HG03558 (cell line): ENCODE measurements around the gene POLA2.
"Not testable (repeated sequence)": the region's sequence is repeated elsewhere in the genome, so short reads cannot be mapped to it uniquely, and the experiment has no call there.

Experiments used
- ATAC-seq: cut with Tn5 transposase; IDR thresholded peaks from one replicate; pipeline ENCODE4 v1.9.1; 2021; ENCODE audit warnings: moderate number of reproducible peaks; ENCODE audit not compliant: unreplicated experiment; ENCODE audit errors: extremely low read depth

The POLA2 gene

GRCh38 chr11:65261591-65262380 is at the start of gene POLA2:
Gene POLA2 (plus strand): TSS chr11:65261962. CDS start chr11:65262293, 331 bp downstream.
- peak; percentile 51 for ATAC-seq

- no peak for ATAC-seq
Observed at GRCh38 chr11:65212226-65212801, 49.4 kb upstream of the POLA2 start.

GRCh38 chr11:65213322-65214211 is 48.2 kb upstream of the POLA2 start:
- no peak for ATAC-seq

GRCh38 chr11:65214212-65214845 is 47.4 kb upstream of the POLA2 start:
- ATAC-seq = no peak

- no peak for ATAC-seq
Observed at GRCh38 chr11:65215441-65216076, 46.2 kb upstream of the POLA2 start.

GRCh38 chr11:65216830-65217229 is 44.9 kb upstream of the POLA2 start:
- no peak for ATAC-seq

GRCh38 chr11:65217441-65218423 is 44.0 kb upstream of the POLA2 start:
- no peak for ATAC-seq

GRCh38 chr11:65218446-65218845 is 43.3 kb upstream of the POLA2 start:
- ATAC-seq = no peak

- no peak for ATAC-seq
Observed at GRCh38 chr11:65219930-65220213, 41.9 kb upstream of the POLA2 start.

GRCh38 chr11:65221026-65221425 is 40.7 kb upstream of the POLA2 start:
- no peak for ATAC-seq

- no peak for ATAC-seq
Observed at GRCh38 chr11:65223011-65223410, 38.8 kb upstream of the POLA2 start.

GRCh38 chr11:65224930-65225278 is 36.9 kb upstream of the POLA2 start:
- no peak for ATAC-seq

- no peak for ATAC-seq
Observed at GRCh38 chr11:65225279-65226102, 36.3 kb upstream of the POLA2 start.

- ATAC-seq = no peak
Observed at GRCh38 chr11:65226103-65226442, 35.7 kb upstream of the POLA2 start.

GRCh38 chr11:65227879-65228278 is 33.9 kb upstream of the POLA2 start:
- ATAC-seq = no peak

GRCh38 chr11:65236194-65237059 is 25.3 kb upstream of the POLA2 start:
- no peak for ATAC-seq

- ATAC-seq = not testable (repeated sequence)
Observed at GRCh38 chr11:65238302-65238701, 23.5 kb upstream of the POLA2 start.

- ATAC-seq = no peak
Observed at GRCh38 chr11:65241134-65241533, 20.6 kb upstream of the POLA2 start.
